DMS153 (cell line): ENCODE results near the gene FBXW12.

Experiments used
- DNase-seq: peaks from one replicate; lab custom pipeline; 2025; lab: John Stamatoyannopoulos, UW

The FBXW12 gene

GRCh38 chr3:48422681-48423080, 50.7 kb downstream of the FBXW12 start:
- no peak for DNase-seq

GRCh38 chr3:48423241-48423882, 51.3 kb downstream of the FBXW12 start:
- DNase-seq = no peak

- DNase-seq = no peak
Measured at GRCh38 chr3:48423883-48424695, 52.1 kb downstream of the FBXW12 start.

GRCh38 chr3:48425281-48425812, 53.3 kb downstream of the FBXW12 start:
- DNase-seq = no peak

GRCh38 chr3:48426401-48426909, 54.4 kb downstream of the FBXW12 start:
- no peak for DNase-seq

- no peak for DNase-seq
Measured at GRCh38 chr3:48426944-48427629, 55.1 kb downstream of the FBXW12 start.

- DNase-seq = no peak
Measured at GRCh38 chr3:48427630-48427962, 55.6 kb downstream of the FBXW12 start.

- DNase-seq = no peak
Measured at GRCh38 chr3:48428088-48428571, 56.1 kb downstream of the FBXW12 start.

GRCh38 chr3:48428572-48429316, 56.7 kb downstream of the FBXW12 start:
- DNase-seq = no peak

- DNase-seq = peak; percentile 30
Measured at GRCh38 chr3:48429317-48429959, 57.4 kb downstream of the FBXW12 start.

GRCh38 chr3:48429960-48430707, 58.1 kb downstream of the FBXW12 start, which contains the start of gene PLXNB1:
PLXNB1 (minus strand) TSS chr3:48430086; CDS start chr3:48424611, 5,475 bp downstream.
- DNase-seq = peak; percentile 51

GRCh38 chr3:48430708-48431101, 58.7 kb downstream of the FBXW12 start:
- DNase-seq = no peak

GRCh38 chr3:48431224-48432029, 59.4 kb downstream of the FBXW12 start:
- DNase-seq = no peak

GRCh38 chr3:48432411-48433371, 60.7 kb downstream of the FBXW12 start:
- no peak for DNase-seq

GRCh38 chr3:48433472-48434118, 61.6 kb downstream of the FBXW12 start:
- DNase-seq = no peak

GRCh38 chr3:48434591-48435222, 62.7 kb downstream of the FBXW12 start:
- DNase-seq = no peak

- no peak for DNase-seq
Measured at GRCh38 chr3:48435223-48435595, 63.2 kb downstream of the FBXW12 start.
